GM23248 (cell line): ENCODE results near the gene TLCD4. TPM values are rescaled to one million over a fixed set of nuclear protein-coding genes. Genes with fewer than 3 reads are reported as not detected.

Source experiments
- DNase-seq: peaks from one replicate; pipeline ENCODE4 v3.0.0-alpha.2; 2015
- H2AFZ ChIP-seq: fragments of 200-600 bp; sonication (generic); 2 replicates; pipeline ENCODE4 v1.6.1; 2016; ENCODE audit warnings: antibody characterized with exemption
- H3F3A ChIP-seq: fragments of 200-600 bp; sonication (generic); 2 replicates; pipeline ENCODE4 v1.6.1; 2016; ENCODE audit warnings: mild to moderate bottlenecking, antibody characterized with exemption, mixed run types; ENCODE audit not compliant: insufficient read depth
- H3K27ac ChIP-seq: fragments of 200-600 bp; sonication (generic); 2 replicates; pipeline ENCODE4 v1.5.1; 2016; ENCODE audit warnings: mild to moderate bottlenecking
- H3K27me3 ChIP-seq: fragments of 200-600 bp; sonication (generic); replicated peaks from 2 replicates; pipeline ENCODE4 v1.6.1; 2016; ENCODE audit warnings: mild to moderate bottlenecking; ENCODE audit not compliant: insufficient read depth
- H3K36me3 ChIP-seq: fragments of 200-600 bp; sonication (generic); 2 replicates; pipeline ENCODE4 v1.6.1; 2016; ENCODE audit warnings: low read depth, mild to moderate bottlenecking
- H3K4me1 ChIP-seq: fragments of 200-600 bp; sonication (generic); 2 replicates; pipeline ENCODE4 v1.6.1; 2016; ENCODE audit warnings: mild to moderate bottlenecking; ENCODE audit not compliant: insufficient read depth
- H3K4me2 ChIP-seq: fragments of 200-600 bp; sonication (generic); one replicate; pipeline ENCODE4 v1.6.1; 2016; ENCODE audit warnings: mild to moderate bottlenecking; ENCODE audit not compliant: unreplicated experiment
- H3K4me3 ChIP-seq: fragments of 200-600 bp; sonication (generic); 2 replicates; pipeline ENCODE4 v1.5.1; 2016; ENCODE audit warnings: mild to moderate bottlenecking
- H3K79me2 ChIP-seq: fragments of 200-600 bp; sonication (generic); 2 replicates; pipeline ENCODE4 v1.6.1; 2016; ENCODE audit warnings: mild to moderate bottlenecking; ENCODE audit not compliant: insufficient read depth
- H3K9ac ChIP-seq: fragments of 200-600 bp; sonication (generic); 2 replicates; pipeline ENCODE4 v1.6.1; 2016; ENCODE audit warnings: mild to moderate bottlenecking
- H3K9me2 ChIP-seq: fragments of 200-600 bp; sonication (generic); 2 replicates; pipeline ENCODE4 v1.6.1; 2016; ENCODE audit warnings: mixed run types, mild to moderate bottlenecking, moderate library complexity; ENCODE audit not compliant: insufficient read depth
- H3K9me3 ChIP-seq: fragments of 200-600 bp; sonication (generic); one replicate; pipeline ENCODE4 v1.6.1; 2017; ENCODE audit warnings: low read depth
- H4K20me1 ChIP-seq: fragments of 200-600 bp; sonication (generic); 2 replicates; pipeline ENCODE4 v1.6.0; 2016; ENCODE audit not compliant: insufficient read depth
- EZH2 ChIP-seq: fragments of 200-600 bp; sonication (generic); IDR thresholded peaks from 2 replicates; pipeline ENCODE4 v1.6.1; 2018; ENCODE audit warnings: antibody characterized with exemption, mild to moderate bottlenecking; ENCODE audit not compliant: insufficient read depth, poor library complexity, severe bottlenecking
- EZH2phosphoT487 ChIP-seq: fragments of 200-600 bp; sonication (generic); IDR thresholded peaks from 2 replicates; pipeline ENCODE4 v1.6.1; 2018; ENCODE audit warnings: antibody characterized with exemption, moderate library complexity, mild to moderate bottlenecking, low read depth; ENCODE audit not compliant: insufficient read depth
- WGBS, 2 experiments: methylation state at CpG; one replicate each; pipeline ENCODE4 v1.1.6; 2015 to 2017; ENCODE audit warnings: low lambda C conversion rate in 2 of 2, low coverage in 1 of 2; ENCODE audit errors: missing lambda C conversion rate in 2 of 2; 5-methylcytosine and 5-hydroxymethylcytosine counted together
- in situ Hi-C: fragments of 300-500 bp; cut with MboI; formaldehyde crosslinking; loops from 2 replicates; pipeline ENCODE4 v1.15.0; 2020
- polyA plus RNA-seq: library from polyadenylated mRNA; unstranded; fragments of >200 nt; fragmentation: Nextera tagmentation; extraction: Ambion mirVana; gene quantifications from 2 replicates; pipeline ENCODE4 v1.2.1, GENCODE V29; 2016
- total RNA-seq: library from RNA; depleted of rRNA; stranded (reverse); fragments of >200 nt; shearing (Covaris generic); gene quantifications from 2 replicates; pipeline ENCODE4 v1.2.3, GENCODE V29; 2014

TLCD4 gene
- total and polyA plus RNA-seq, 2 experiments from 2014 or later = not detected

- H3K4me3 ChIP-seq = no peak overlapping the region
- no peaks in the 10 kb centered on the region for H3K9me3 ChIP-seq
- no peak overlapping the region for H3K9ac ChIP-seq
- H3K79me2 ChIP-seq = no peaks in the 10 kb centered on the region
- no peaks in the 10 kb centered on the region for H3F3A ChIP-seq
- peaks cover 6% of the 10 kb centered on the region; the same call in 1 of the 2 replicates for H3K27me3 ChIP-seq
- no peaks in the 10 kb centered on the region for H4K20me1 ChIP-seq
- H3K36me3 ChIP-seq = no peaks in the 10 kb centered on the region
- no peak overlapping the region for H3K4me2 ChIP-seq
- DNase-seq = no peak
- no peak for TF ChIP-seq EZH2
- TF ChIP-seq EZH2phosphoT487 = no peak
- in situ Hi-C loops = no loop called here
- no peak overlapping the region for H3K27ac ChIP-seq
- no peak overlapping the region for H2AFZ ChIP-seq
- H3K4me1 ChIP-seq = no peaks in the 10 kb centered on the region
- WGBS, 2 experiments = 49 to 59% methylated on average over 4 of the region's 4 CpGs
- H3K9me2 ChIP-seq = peaks cover 3% of the 10 kb centered on the region; the same call in 1 of the 2 replicates
Observed at GRCh38 chr1:95098196-95098595, 19.0 kb upstream of the TLCD4 start.

GRCh38 chr1:95108792-95109191, 8.4 kb upstream of the TLCD4 start:
- Histone ChIP-seq H3K79me2 (no peaks in the 10 kb centered on the region), H3K9ac (no peak overlapping the region), H3F3A (no peaks in the 10 kb centered on the region), H2AFZ (no peak overlapping the region), H3K9me3 (no peaks in the 10 kb centered on the region), H3K4me3 (no peak overlapping the region), H3K27me3 (peaks cover 10% of the 10 kb centered on the region; the same call in 1 of the 2 replicates), H3K4me1 (no peaks in the 10 kb centered on the region), H3K27ac (no peak overlapping the region), H3K9me2 (no peaks in the 10 kb centered on the region), H3K4me2 (no peak overlapping the region), H3K36me3 (no peaks in the 10 kb centered on the region), H4K20me1 (no peaks in the 10 kb centered on the region)
- DNase-seq = no peak
- WGBS, 2 experiments = 45 to 53% methylated on average over 2 of the region's 2 CpGs
- in situ Hi-C loops = no loop called here
- no peak for TF ChIP-seq EZH2phosphoT487
- TF ChIP-seq EZH2 = no peak

GRCh38 chr1:95111014-95111413, 6.1 kb upstream of the TLCD4 start:
- no peaks in the 10 kb centered on the region for H4K20me1 ChIP-seq
- in situ Hi-C loops = no loop called here

GRCh38 chr1:95113684-95114083, 3.5 kb upstream of the TLCD4 start:
- Histone ChIP-seq H2AFZ (no peak overlapping the region), H3K4me2 (no peak overlapping the region), H3K36me3 (no peaks in the 10 kb centered on the region), H3F3A (no peaks in the 10 kb centered on the region), H4K20me1 (no peaks in the 10 kb centered on the region), H3K4me1 (no peaks in the 10 kb centered on the region), H3K4me3 (no peak overlapping the region), H3K9me3 (no peaks in the 10 kb centered on the region), H3K27me3 (peaks cover 41% of the 10 kb centered on the region), H3K9ac (no peak overlapping the region), H3K9me2 (no peaks in the 10 kb centered on the region), H3K79me2 (no peaks in the 10 kb centered on the region), H3K27ac (no peak overlapping the region)
- DNase-seq = no peak
- WGBS, 2 experiments = 80% methylated on average over 1 of the region's 1 CpG
- in situ Hi-C loops = no loop called here
- TF ChIP-seq EZH2phosphoT487 (no peak), EZH2 (no peak)

More at GRCh38 chr1:95111014-95111413, 6.1 kb upstream of the TLCD4 start:
- whole genome bisulfite sequencing, 2 experiments = 41 to 61% methylated on average over 1 of the region's 1 CpG
- Histone ChIP-seq H3K4me3 (no peak overlapping the region), H3F3A (no peaks in the 10 kb centered on the region), H3K27ac (no peak overlapping the region), H3K4me1 (no peaks in the 10 kb centered on the region), H3K79me2 (no peaks in the 10 kb centered on the region), H3K4me2 (no peak overlapping the region), H3K9ac (no peak overlapping the region), H3K36me3 (no peaks in the 10 kb centered on the region), H3K9me2 (no peaks in the 10 kb centered on the region), H3K27me3 (peaks cover 21% of the 10 kb centered on the region), H3K9me3 (no peaks in the 10 kb centered on the region), H2AFZ (no peak overlapping the region)
- DNase-seq = no peak
- TF ChIP-seq EZH2 = no peak
- TF ChIP-seq EZH2phosphoT487 = no peak

GRCh38 chr1:95115708-95116137, 1.4 kb upstream of the TLCD4 start:
- no peak for DNase-seq
- in situ Hi-C loops = no loop called here
- Histone ChIP-seq H3K36me3 (no peaks in the 10 kb centered on the region), H3K9me2 (no peaks in the 10 kb centered on the region), H3F3A (no peaks in the 10 kb centered on the region), H3K27ac (no peak overlapping the region), H3K4me2 (no peak overlapping the region), H3K9ac (no peak overlapping the region), H3K27me3 (peaks cover 46% of the 10 kb centered on the region), H3K9me3 (no peaks in the 10 kb centered on the region), H4K20me1 (no peaks in the 10 kb centered on the region), H2AFZ (no peak overlapping the region), H3K79me2 (no peaks in the 10 kb centered on the region), H3K4me3 (no peak overlapping the region), H3K4me1 (no peaks in the 10 kb centered on the region)
- no peak for TF ChIP-seq EZH2phosphoT487
- no peak for TF ChIP-seq EZH2
- 90 to 94% methylated on average over 3 of the region's 3 CpGs for WGBS, 2 experiments
